Activated CD4-positive, alpha-beta T cell treated with anti-CD3 and anti-CD28 coated beads, Interleukin-2, amount 50 U/mL, for 24 hours (primary cell): ENCODE measurements around the gene GAGE10.

Experiments used
- DNase-seq, 2 donors: peaks; one replicate each; pipeline ENCODE4 v3.0.0-alpha.2; 2020; ENCODE audit warnings: low read depth in 1 of 2, low spot score in 1 of 2

The GAGE10 gene

GRCh38 chrX:49303346-49303745 lies at the start of gene GAGE10:
Gene GAGE10, plus strand, starts transcription at chrX:49303646. Its CDS starts 1,214 bp downstream, at chrX:49304860.
- no peak for DNase-seq

GRCh38 chrX:49254639-49255038 lies 48.8 kb upstream of the GAGE10 start:
- no peak for DNase-seq

GRCh38 chrX:49256268-49256995 lies 47.0 kb upstream of the GAGE10 start:
- DNase-seq = no peak

- DNase-seq = no peak
Measured at GRCh38 chrX:49257074-49257790, 46.2 kb upstream of the GAGE10 start.

GRCh38 chrX:49257846-49258748 lies 45.3 kb upstream of the GAGE10 start:
- DNase-seq = no peak

- DNase-seq = no peak
Measured at GRCh38 chrX:49258749-49259124, 44.7 kb upstream of the GAGE10 start.

GRCh38 chrX:49260221-49260985 lies 43.0 kb upstream of the GAGE10 start:
- DNase-seq = no peak

GRCh38 chrX:49262603-49263002 lies 40.8 kb upstream of the GAGE10 start:
- DNase-seq = no peak

GRCh38 chrX:49263631-49264030 lies 39.8 kb upstream of the GAGE10 start:
- no peak for DNase-seq

GRCh38 chrX:49264460-49264859 lies 39.0 kb upstream of the GAGE10 start, which contains the start of gene FOXP3:
Gene FOXP3, minus strand, starts transcription at chrX:49264710. Its CDS starts 6,205 bp downstream, at chrX:49258505.
- no peak for DNase-seq

- DNase-seq = no peak
Measured at GRCh38 chrX:49266523-49267445, 36.7 kb upstream of the GAGE10 start.

GRCh38 chrX:49268702-49269009 lies 34.8 kb upstream of the GAGE10 start:
- DNase-seq = no peak

GRCh38 chrX:49269010-49269766 lies 34.3 kb upstream of the GAGE10 start:
- DNase-seq = peak; percentile 78 to 92

- DNase-seq = no peak
Measured at GRCh38 chrX:49269767-49270248, 33.6 kb upstream of the GAGE10 start, which contains the start of gene PPP1R3F. Gene PPP1R3F, plus strand, starts transcription at chrX:49269793. Its CDS starts 77 bp downstream, at chrX:49269870.

GRCh38 chrX:49270249-49270921 lies 33.1 kb upstream of the GAGE10 start:
- no peak for DNase-seq

GRCh38 chrX:49271341-49271740 lies 32.1 kb upstream of the GAGE10 start:
- DNase-seq = no peak

GRCh38 chrX:49272421-49272820 lies 31.0 kb upstream of the GAGE10 start:
- no peak for DNase-seq

- DNase-seq = no peak
Measured at GRCh38 chrX:49273181-49273727, 30.2 kb upstream of the GAGE10 start.
